Activated CD8-positive, alpha-beta memory T cell treated with anti-CD3 and anti-CD28 coated beads, Interleukin-2, amount 50 U/mL, for 4 hours (primary cell): Measurements from ENCODE around the gene TBC1D23.
"Not testable (repeated sequence)": the region's sequence is repeated elsewhere in the genome, so short reads cannot be mapped to it uniquely, and the experiment has no call there.

Source experiments
- DNase-seq: peaks from one replicate; pipeline ENCODE4 v3.0.0-alpha.2; 2020

TBC1D23 gene

GRCh38 chr3:100257586-100257985 is 3.2 kb upstream of the TBC1D23 start:
- DNase-seq: no peak

DNA sequence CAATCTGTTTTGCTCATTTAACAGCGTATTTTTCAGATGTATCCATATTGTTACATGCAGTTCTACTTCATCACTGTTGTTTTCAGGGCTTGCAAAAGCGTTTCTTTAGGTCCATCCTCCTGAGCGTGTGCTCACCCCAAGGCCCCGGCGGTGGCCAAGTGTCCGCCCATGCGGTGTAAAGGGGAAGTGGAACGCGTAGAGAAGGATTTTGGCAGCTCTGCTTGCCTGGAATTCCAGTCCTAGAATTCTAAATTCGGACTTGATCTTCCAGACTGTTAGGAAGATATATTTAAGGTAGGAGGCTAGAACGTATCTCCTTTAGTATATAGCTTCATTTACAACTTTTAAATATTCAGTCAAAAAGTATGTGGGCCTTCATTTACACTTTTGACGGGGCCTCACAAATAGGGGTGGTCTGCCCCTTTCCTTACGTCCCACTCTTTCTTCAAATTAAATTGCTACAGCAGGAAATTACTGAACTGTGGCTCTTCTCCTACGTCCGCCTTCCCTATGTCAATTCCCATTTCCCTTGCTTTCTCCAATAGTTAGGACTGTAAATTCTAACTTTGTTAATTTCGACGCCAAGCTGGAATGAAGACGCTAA is 609 bp upstream of the TBC1D23 start:
- no peak for DNase-seq

DNA sequence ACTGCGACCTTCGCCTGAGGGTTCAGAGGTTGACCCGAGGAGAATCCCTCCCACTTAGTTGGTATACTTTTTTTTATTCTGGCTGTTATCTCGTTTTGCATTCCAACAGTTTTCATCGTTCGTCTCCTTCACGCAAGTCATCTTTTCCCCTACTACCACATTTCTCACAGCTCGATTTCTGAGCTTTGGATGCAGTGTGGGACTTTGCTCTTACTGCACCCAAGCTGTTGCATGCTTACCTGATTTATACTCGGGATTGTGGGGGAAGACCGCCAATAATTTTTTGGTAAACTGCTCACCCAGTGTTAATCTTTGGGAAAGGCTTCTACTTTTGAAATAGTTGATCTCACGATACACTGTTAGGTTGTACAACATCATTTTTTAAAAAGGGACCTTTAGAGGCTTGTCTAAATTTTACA is 702 bp downstream of the TBC1D23 start:
- DNase-seq: no peak

DNA sequence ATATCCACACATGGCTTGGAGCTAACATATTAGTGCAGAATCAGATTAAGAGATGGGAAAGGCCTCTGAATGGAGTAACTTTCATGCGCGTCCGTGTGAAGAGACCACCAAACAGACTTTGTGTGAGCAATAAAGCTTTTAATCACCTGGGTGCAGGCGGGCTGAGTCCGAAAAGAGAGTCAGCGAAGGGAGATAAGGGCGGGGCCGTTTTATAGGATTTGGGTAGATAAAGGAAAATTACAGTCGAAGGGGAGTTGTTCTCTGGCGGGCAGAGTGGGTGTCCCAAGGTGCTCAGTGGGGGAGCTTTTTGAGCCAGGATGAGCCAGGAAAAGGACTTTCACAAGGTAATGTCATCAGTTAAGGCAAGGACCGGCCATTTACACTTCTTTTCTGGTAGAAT is 2.1 kb downstream of the TBC1D23 start:
- DNase-seq: not testable (repeated sequence)

DNA sequence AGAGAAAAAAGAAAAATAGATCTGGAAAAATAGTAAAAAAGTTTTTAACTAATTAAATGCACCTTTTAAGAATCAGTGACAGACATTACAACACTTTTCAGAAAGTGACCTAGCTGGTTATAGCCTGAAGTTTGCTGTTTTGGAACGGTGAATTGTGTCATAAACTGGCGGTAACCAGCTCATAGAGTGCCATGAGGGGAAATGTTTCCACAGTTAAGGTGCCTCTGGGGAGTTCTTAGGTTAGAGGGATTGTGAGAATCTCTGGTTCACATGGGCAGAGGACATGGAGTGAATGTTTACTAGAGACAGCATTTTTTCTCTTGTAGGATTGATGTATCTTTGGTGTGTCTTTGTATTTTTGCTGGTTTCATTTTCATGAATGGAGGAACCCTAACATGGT is 2.8 kb downstream of the TBC1D23 start:
- no peak for DNase-seq

- no peak for DNase-seq
These were observed 3.5 kb downstream of the TBC1D23 start for GRCh38 chr3:100264242-100264641.

GRCh38 chr3:100265016-100265415 is 4.2 kb downstream of the TBC1D23 start:
- DNase-seq: no peak

- DNase-seq: no peak
These were observed 5.7 kb downstream of the TBC1D23 start for GRCh38 chr3:100266531-100266930.

DNA sequence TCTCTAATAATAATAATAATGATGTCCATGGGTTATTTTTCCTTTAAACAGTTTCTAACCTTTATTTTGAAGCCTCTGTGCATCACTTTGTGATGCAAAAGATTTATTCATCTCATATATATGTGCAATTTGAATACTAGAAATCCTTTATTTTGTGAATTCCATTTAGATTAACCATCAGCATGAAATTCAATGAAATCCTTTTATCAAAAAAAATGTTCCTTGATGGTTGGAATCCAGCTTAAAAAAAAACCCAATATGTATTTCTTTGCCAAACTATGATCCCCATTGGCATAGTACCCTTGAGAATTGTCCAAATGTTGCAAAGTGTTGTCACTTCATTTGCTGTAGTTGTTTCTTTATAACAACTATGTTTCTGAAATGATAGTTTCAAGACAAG is 7.4 kb downstream of the TBC1D23 start:
- no peak for DNase-seq

GRCh38 chr3:100269001-100269400 is 8.2 kb downstream of the TBC1D23 start:
- DNase-seq: no peak

DNA sequence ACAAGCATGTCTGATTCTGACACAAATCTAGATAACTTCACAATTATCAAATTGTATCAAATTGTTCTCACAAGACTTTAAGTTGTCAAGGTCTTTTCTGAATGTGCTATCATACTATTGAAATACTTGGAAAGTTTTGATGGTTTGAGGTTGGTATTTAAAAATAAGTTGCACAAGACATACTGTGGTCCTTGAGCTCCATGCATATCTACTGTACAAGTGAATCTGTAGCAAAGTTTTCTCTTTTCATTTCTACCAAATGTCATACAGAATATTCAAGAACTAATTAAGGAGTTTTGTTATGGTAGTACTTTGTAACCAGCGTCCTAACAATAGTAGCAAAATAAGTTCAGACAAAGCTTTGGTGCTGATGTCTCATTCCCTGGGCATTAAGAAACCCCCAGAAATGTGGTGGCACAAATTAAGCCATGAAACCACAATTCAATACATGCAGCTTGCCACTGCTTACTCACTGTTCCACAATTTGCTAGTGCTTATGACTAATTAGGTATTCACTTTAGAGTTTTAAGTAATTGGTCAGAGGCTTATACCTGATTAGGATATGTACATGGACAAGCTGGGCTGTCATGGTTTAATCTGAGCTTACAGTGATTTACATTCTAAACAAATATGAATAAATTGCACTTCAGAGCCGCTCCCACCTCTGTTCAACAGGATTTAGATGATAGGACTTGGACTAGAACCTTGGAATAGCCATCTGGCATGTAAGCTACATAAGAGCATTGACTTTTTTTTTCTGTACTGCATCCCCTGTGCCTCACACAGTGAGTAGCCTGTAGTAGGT is 8.8 kb downstream of the TBC1D23 start:
- no peak for DNase-seq

GRCh38 chr3:100270215-100270583 is 9.4 kb downstream of the TBC1D23 start:
- DNase-seq: no peak

GRCh38 chr3:100271522-100271921 is 10.7 kb downstream of the TBC1D23 start:
- no peak for DNase-seq

DNA sequence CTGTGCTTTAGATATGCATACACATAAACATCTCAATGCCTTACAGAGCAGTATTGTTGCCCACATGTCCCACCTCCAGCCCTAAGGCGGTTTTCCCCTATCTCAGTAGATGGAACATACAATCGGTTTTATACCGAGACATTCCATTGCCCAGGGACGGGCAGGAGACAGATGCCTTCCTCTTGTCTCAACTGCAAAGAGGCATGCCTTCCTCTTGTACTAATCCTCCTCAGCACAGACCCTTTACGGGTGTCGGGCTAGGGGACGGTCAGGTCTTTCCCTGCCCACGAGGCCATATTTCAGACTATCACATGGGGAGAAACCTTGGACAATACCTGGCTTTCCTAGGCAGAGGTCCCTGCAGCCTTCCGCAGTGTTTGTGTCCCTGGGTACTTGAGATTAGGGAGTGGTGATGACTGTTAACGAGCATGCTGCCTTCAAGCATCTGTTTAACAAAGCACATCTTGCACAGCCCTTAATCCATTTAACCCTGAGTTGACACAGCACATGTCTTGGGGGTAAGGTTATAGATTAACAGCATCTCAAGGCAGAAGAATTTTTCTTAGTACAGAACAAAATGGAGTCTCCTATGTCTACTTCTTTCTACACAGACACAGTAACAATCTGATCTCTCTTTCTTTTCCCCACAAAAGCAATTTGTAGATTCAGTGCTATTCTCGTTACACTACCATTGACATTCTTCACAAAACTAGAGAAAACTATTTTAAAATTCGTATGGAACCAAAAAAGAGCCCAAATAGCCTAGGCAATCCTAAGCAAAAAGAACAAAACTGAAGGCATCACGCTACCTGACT is 12.2 kb downstream of the TBC1D23 start:
- DNase-seq: not testable (repeated sequence)

DNA sequence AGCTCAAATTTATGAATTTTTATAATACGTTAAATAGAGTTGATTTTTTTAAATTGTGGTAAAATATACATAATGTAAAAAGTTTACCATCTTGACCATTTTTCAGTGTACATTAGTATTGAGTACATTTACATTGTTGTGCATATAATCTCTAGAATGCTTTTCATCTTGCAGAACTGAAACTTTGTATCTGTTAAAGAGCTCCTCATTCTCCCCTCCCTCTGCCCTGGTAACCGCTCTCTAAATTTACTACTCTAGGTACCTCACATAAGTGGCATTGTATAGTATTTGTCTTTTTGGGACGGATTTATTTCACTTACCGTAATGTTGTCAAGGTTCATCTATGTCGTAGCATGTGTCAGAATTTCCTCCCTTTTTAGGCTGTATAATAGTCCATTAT is 13.6 kb downstream of the TBC1D23 start:
- DNase-seq: no peak

DNA sequence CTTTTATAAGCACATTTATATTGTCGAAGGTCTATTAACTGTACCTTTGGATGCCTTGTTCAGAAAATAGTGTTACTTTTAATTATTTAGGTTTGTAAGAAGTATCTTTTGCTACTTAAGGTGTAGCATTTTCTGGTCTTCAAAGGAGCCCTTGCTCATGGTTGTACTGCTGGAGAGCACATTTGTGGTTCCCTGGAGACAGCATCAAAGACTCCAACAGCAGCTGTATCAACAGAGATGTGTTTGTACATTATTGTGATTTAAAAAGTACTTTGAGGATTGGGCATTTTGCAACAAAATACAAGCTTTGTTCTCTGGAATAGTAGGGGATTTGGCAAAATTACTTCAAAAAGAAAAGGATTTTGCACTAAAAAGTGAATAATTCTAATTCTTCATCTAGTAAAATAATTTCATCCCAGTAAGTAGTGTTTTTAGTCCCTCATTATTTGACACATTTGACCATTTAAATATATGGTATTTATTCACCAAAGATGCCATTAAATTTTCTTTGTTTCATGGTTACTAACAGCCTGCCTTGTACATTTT is 16.5 kb downstream of the TBC1D23 start:
- DNase-seq: no peak

DNA sequence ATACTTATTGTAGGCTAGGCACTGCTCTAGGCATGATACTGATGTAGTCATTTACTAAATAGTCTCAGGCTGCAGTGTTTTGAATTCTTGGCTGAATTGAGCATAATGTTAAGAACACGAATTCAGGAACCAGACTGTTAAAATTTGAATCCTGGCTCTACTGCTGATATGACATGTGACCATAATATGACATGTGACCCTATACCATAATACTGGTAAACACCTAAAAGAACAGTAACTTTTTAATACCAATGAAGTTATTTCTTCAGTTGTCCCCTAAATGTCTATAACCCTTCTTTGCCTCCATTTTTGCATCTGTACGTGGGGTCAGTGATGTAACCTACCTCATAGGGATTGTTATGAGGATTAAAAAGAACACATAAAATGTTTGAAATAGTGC is 18.1 kb downstream of the TBC1D23 start:
- no peak for DNase-seq

GRCh38 chr3:100288288-100288894 is 27.6 kb downstream of the TBC1D23 start:
- DNase-seq: no peak

- DNase-seq: no peak
These were observed 28.5 kb downstream of the TBC1D23 start for GRCh38 chr3:100289339-100289738.

- DNase-seq: no peak
These were observed 34.3 kb downstream of the TBC1D23 start for GRCh38 chr3:100295089-100295488.

GRCh38 chr3:100297784-100298183 is 37.0 kb downstream of the TBC1D23 start:
- DNase-seq: no peak

DNA sequence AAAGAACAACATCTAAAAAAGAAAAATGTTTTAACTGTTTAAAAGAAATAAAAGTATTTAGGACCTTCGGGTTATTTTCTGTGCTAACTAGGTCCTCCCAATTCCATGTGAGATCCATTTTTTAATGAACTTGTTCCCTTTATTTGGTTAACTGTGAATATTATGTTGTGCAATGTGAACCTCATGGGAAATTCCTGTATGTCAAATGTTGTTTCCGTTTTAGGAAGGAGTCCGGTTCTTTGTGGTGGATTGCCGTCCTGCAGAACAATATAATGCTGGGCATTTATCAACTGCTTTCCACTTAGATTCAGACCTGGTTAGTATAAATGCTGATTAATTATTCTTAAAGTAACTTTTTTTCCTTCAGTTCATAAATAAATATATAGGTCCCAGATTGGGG is 38.2 kb downstream of the TBC1D23 start:
- no peak for DNase-seq

DNA sequence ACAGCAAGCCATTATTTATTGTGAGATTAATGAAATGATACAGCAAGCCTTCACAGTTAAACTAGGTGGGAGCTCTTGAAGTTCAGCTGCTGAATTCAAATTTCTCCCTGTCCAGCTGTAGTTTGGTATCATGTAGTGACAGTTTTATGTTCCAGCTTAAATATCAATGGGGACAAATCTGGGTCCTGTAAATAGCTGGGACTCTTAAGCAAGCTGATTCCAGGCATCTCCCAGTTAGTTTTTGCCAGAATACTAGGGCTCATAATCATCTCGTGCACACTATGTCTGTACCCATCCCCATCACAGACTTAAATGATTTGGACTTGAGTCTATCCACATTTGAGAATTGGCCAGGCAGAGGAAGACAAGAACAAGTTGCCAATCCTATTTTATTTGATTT is 45.9 kb downstream of the TBC1D23 start:
- DNase-seq: no peak
